Coronary artery (tissue), 2 donors: ENCODE results near the gene RNF31.

Experiments
- DNase-seq: peaks from one replicate; pipeline ENCODE4 v3.0.0-alpha.2; 2017; ENCODE audit warnings: low spot score
- H3K27ac ChIP-seq, 2 donors: fragments of 200-600 bp; sonication (generic); one replicate each; pipeline ENCODE4 v1.5.1; 2016 to 2019
- H3K4me3 ChIP-seq: fragments of 200-600 bp; sonication (generic); 2 replicates; pipeline ENCODE4 v1.5.1; 2016; ENCODE audit warnings: mild to moderate bottlenecking, moderate library complexity
- TF ChIP-seq, protein P1 (sequence below): fragments of 200-600 bp; sonication (generic); IDR thresholded peaks from one replicate; pipeline ENCODE4 v1.5.1; 2019; ENCODE audit warnings: antibody characterized with exemption

The RNF31 gene

GRCh38 chr14:24139272-24139934 lies 7.9 kb upstream of the RNF31 start:
- peak overlapping the region in 1 of 2 donors; percentile 17 for H3K27ac ChIP-seq
- TF ChIP-seq, protein P1, sequence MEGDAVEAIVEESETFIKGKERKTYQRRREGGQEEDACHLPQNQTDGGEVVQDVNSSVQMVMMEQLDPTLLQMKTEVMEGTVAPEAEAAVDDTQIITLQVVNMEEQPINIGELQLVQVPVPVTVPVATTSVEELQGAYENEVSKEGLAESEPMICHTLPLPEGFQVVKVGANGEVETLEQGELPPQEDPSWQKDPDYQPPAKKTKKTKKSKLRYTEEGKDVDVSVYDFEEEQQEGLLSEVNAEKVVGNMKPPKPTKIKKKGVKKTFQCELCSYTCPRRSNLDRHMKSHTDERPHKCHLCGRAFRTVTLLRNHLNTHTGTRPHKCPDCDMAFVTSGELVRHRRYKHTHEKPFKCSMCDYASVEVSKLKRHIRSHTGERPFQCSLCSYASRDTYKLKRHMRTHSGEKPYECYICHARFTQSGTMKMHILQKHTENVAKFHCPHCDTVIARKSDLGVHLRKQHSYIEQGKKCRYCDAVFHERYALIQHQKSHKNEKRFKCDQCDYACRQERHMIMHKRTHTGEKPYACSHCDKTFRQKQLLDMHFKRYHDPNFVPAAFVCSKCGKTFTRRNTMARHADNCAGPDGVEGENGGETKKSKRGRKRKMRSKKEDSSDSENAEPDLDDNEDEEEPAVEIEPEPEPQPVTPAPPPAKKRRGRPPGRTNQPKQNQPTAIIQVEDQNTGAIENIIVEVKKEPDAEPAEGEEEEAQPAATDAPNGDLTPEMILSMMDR: no peak
- DNase-seq: no peak
- H3K4me3 ChIP-seq: no peak overlapping the region

- peak within 1 kb of the TSS; percentile 88 to 91 for H3K27ac ChIP-seq
- peak within 1 kb of the TSS; percentile 73 for H3K4me3 ChIP-seq
- TF ChIP-seq, protein P1: peak; percentile 23
- DNase-seq: peak; percentile 100
Observed at GRCh38 chr14:24141097-24141880, 6.0 kb upstream of the RNF31 start, which contains the start of gene EMC9. Gene EMC9, minus strand, starts transcription at chr14:24141591. Its CDS starts 287 bp downstream, at chr14:24141304.

DNA sequence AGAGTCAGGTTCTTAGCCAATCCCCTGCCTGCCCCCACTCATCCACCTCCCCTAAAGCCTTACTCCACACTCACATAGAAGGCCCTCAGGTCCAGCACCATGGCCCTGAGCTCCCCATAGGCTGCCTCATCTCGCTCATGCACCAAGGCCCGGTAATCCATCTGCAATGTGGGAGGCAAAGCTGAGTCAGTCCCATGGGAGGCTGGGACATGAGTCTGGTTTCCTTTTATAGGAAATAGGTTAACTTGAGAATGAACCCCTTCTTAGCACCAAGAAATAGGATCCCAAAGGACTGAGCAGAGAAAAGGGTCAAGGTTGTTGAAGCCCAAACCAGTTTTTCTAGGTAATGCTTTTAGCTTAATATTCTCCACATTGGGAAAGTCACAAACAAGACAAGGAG lies 3.8 kb upstream of the RNF31 start:
- H3K4me3 ChIP-seq: no peak overlapping the region
- TF ChIP-seq, protein P1: no peak
- DNase-seq: no peak
- H3K27ac ChIP-seq: no peak overlapping the region

GRCh38 chr14:24144451-24144850 lies 2.8 kb upstream of the RNF31 start:
- no peak overlapping the region for H3K4me3 ChIP-seq
- no peak overlapping the region for H3K27ac ChIP-seq
- TF ChIP-seq, protein P1: no peak
- no peak for DNase-seq

DNA sequence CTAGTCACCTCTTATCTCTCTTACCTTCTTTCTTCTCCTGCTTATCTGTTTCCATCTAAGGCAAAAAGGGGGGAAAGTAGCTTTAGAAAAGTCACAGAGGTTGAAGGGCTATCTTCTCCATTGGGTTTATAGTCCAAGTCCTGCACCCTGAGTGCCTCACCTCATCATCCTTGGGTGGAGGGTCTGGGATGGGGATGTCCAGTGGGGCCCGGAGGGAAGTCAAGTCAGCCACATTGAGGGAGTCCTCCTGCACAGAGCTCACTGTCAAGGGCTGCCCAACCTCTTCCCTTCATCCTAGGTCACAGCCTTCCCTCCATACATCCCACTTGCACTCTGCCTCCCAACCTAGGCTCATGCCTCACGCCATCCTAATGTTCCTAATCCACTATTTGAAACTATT lies 2.1 kb upstream of the RNF31 start:
- DNase-seq: no peak
- H3K4me3 ChIP-seq: no peak overlapping the region
- TF ChIP-seq, protein P1: no peak
- H3K27ac ChIP-seq: peak overlapping the region in 1 of 2 donors; percentile 98

DNA sequence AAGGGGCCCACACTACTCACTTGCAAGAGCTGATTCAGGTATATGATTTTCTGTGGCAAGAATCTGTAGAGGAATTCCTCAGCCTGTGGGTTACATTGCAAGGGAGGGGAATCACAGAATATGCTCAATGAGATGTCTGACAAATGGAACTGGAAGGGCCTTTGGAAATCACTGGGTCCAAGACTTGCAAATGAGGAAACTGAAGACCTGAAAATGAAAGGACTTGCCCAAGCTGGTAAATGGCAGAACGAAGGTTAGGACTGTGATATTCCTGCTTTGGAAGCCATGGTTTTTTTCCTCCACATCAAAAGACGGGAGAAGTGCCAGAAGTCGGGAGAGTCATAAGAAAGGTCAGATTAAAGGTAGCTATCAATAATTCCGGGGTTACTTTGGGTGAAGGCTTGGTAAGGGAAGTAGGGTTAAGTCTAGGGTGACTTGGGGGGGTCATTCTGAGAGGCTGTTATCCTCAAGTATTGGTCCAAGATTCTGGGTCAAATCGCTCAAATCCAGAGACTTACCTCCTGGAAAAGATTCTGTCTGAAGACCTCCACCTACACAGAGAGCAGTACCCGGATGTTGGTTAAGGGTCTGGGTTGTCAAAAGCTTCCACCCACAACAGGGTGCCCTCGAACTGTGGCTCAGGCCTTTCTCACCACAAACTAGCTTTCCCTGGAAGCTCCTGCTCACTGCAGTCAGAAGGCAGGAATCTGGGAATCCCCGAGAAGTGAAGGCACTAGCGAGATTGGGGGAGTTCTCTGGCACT lies 1.4 kb upstream of the RNF31 start:
- TF ChIP-seq, protein P1: no peak
- peak overlapping the region; percentile 84 for H3K4me3 ChIP-seq
- peak overlapping the region; percentile 77 to 98 for H3K27ac ChIP-seq
- no peak for DNase-seq
